SU-DHL-6 (cell line): ENCODE measurements around the gene IGFBP7.

Experiments used
- EZH2phosphoT487 ChIP-seq: fragments of 200-600 bp; sonication (generic), shearing (Covaris generic); conservative IDR thresholded peaks from 2 replicates; pipeline ENCODE4 v1.6.1; 2018; ENCODE audit warnings: mild to moderate bottlenecking, antibody characterized with exemption, low read length, moderate library complexity, mixed read lengths
- TF ChIP-seq, protein P1 (sequence below): fragments of 200-600 bp; sonication (generic); IDR thresholded peaks from one replicate; pipeline ENCODE4 v1.5.1; 2017; ENCODE audit warnings: antibody characterized with exemption, mild to moderate bottlenecking, low read length, moderate library complexity; ENCODE audit not compliant: insufficient read depth, poor library complexity, severe bottlenecking

GRCh38 chr4:56990109-56990905 lies 119.9 kb downstream of the IGFBP7 start:
- TF ChIP-seq, protein P1, sequence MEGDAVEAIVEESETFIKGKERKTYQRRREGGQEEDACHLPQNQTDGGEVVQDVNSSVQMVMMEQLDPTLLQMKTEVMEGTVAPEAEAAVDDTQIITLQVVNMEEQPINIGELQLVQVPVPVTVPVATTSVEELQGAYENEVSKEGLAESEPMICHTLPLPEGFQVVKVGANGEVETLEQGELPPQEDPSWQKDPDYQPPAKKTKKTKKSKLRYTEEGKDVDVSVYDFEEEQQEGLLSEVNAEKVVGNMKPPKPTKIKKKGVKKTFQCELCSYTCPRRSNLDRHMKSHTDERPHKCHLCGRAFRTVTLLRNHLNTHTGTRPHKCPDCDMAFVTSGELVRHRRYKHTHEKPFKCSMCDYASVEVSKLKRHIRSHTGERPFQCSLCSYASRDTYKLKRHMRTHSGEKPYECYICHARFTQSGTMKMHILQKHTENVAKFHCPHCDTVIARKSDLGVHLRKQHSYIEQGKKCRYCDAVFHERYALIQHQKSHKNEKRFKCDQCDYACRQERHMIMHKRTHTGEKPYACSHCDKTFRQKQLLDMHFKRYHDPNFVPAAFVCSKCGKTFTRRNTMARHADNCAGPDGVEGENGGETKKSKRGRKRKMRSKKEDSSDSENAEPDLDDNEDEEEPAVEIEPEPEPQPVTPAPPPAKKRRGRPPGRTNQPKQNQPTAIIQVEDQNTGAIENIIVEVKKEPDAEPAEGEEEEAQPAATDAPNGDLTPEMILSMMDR: no peak
- no peak for TF ChIP-seq EZH2phosphoT487
